Naive thymus-derived CD4-positive, alpha-beta T cell (primary cell): ENCODE results near the gene NBDY. TPM values are rescaled to one million over a fixed set of nuclear protein-coding genes. Genes with fewer than 3 reads are reported as not detected.
"Not testable (repeated sequence)": the region's sequence is repeated elsewhere in the genome, so short reads cannot be mapped to it uniquely, and the experiment has no call there.

Source experiments
- ATAC-seq: fragments of 150-1000 bp; cut with Tn5 transposase; 2 replicates; pipeline ENCODE4 v1.10.0; 2021; ENCODE audit warnings: mild to moderate bottlenecking, moderate library complexity
- CTCF ChIA-PET: fragments of 350-600 bp; sonication (Branson Sonifier 250); formaldehyde crosslinking; loops from one replicate; lab custom pipeline; 2021; ENCODE audit warnings: antibody characterized with exemption; lab: Charles Lee
- POLR2A ChIA-PET: fragments of 350-600 bp; sonication (Branson Sonifier 250); formaldehyde crosslinking; loops from one replicate; lab custom pipeline; 2021; ENCODE audit warnings: antibody characterized with exemption, inconsistent platforms; lab: Charles Lee
- DNase-seq, 9 donors: peaks; one replicate each; pipeline versions ENCODE4 v3.0.0 to v3.0.0-alpha.2; 2020 to 2022; ENCODE audit warnings: mixed read lengths in 1 of 9
- H3K27ac ChIP-seq: one replicate; pipeline ENCODE4 v1.7.0; 2013; ENCODE audit warnings: mild to moderate bottlenecking, low read depth, low read length, moderate library complexity
- H3K27me3 ChIP-seq, 2 donors: one replicate each; pipeline ENCODE4 v1.7.0; 2013; ENCODE audit warnings: low read length in 2 of 2, mild to moderate bottlenecking in 2 of 2, moderate library complexity in 2 of 2; ENCODE audit not compliant: control insufficient read depth in 2 of 2, insufficient read depth in 2 of 2
- H3K36me3 ChIP-seq, 3 experiments: 1 replicate in 2 of 3; 2 replicates in 1 of 3; pipeline ENCODE4 v1.7.0; 2013; ENCODE audit warnings: low read length in 3 of 3, mild to moderate bottlenecking in 3 of 3, moderate library complexity in 1 of 3; ENCODE audit not compliant: insufficient read depth in 3 of 3, control insufficient read depth in 2 of 3
- H3K4me1 ChIP-seq, 2 donors: one replicate each; pipeline ENCODE4 v1.7.0; 2013; ENCODE audit warnings: low read length in 2 of 2, mild to moderate bottlenecking in 2 of 2, moderate library complexity in 1 of 2; ENCODE audit not compliant: control insufficient read depth in 2 of 2, insufficient read depth in 2 of 2
- H3K4me3 ChIP-seq: 2 replicates; pipeline ENCODE4 v1.7.0; 2013; ENCODE audit warnings: mild to moderate bottlenecking, low read length
- H3K9me3 ChIP-seq, 3 experiments: 1 replicate in 2 of 3; 2 replicates in 1 of 3; pipeline ENCODE4 v1.7.0; 2013; ENCODE audit warnings: low read length in 3 of 3; ENCODE audit not compliant: control insufficient read depth in 2 of 3
- H3K27ac Mint-ChIP-seq, 9 donors: one replicate each; pipeline ENCODE4 v1.8.0; 2020 to 2022; ENCODE audit warnings: mixed read lengths in 9 of 9, mild to moderate bottlenecking in 8 of 9, moderate library complexity in 5 of 9, inconsistent platforms in 2 of 9
- H3K27me3 Mint-ChIP-seq, 5 donors: one replicate each; pipeline ENCODE4 v1.8.0; 2021 to 2022; ENCODE audit warnings: mixed read lengths in 5 of 5, mild to moderate bottlenecking in 1 of 5
- H3K36me3 Mint-ChIP-seq, 5 donors: one replicate each; pipeline ENCODE4 v1.8.0; 2020 to 2022; ENCODE audit warnings: mixed read lengths in 5 of 5, mild to moderate bottlenecking in 3 of 5, inconsistent platforms in 1 of 5
- H3K4me1 Mint-ChIP-seq, 7 donors: one replicate each; pipeline ENCODE4 v1.8.0; 2020 to 2022; ENCODE audit warnings: mixed read lengths in 7 of 7, mild to moderate bottlenecking in 3 of 7, inconsistent platforms in 1 of 7
- H3K4me3 Mint-ChIP-seq, 10 donors: one replicate each; pipeline ENCODE4 v1.8.0; 2020 to 2022; ENCODE audit warnings: mild to moderate bottlenecking in 10 of 10, mixed read lengths in 10 of 10, moderate library complexity in 6 of 10, inconsistent platforms in 2 of 10
- H3K9me3 Mint-ChIP-seq, 11 donors: one replicate each; pipeline ENCODE4 v1.8.0; 2020 to 2022; ENCODE audit warnings: mixed read lengths in 11 of 11, mild to moderate bottlenecking in 4 of 11, inconsistent platforms in 1 of 11, moderate library complexity in 1 of 11
- intact Hi-C, 2 donors: fragments of 100-400 bp; cut with micrococcal nuclease; formaldehyde crosslinking; loops; one replicate each; pipeline ENCODE4 v1.15.1; 2023
- polyA plus RNA-seq, 2 donors: library from polyadenylated mRNA; unstranded; fragments of 300-500 nt; fragmentation: Illumina TruSeq; gene quantifications; one replicate each; pipeline ENCODE4 v1.2.3, GENCODE V29; 2021
- total RNA-seq, 6 experiments: library from RNA in 5 of 6; stranded (reverse) in 5 of 6; gene quantifications; 1 replicate in 5 of 6; 2 replicates in 1 of 6; pipeline ENCODE4 v1.2.3 and lab custom pipeline; 2021 to 2026

NBDY gene
- total and polyA plus RNA-seq, 7 experiments from 2014 or later, result 24.9 to 91.5 (median 40.9) TPM

GRCh38 chrX:56773522-56774060, 44.5 kb downstream of the NBDY start:
- H3K36me3 ChIP-seq, H3K4me1 ChIP-seq, DNase-seq, H3K36me3 Mint-ChIP-seq, H3K27me3 ChIP-seq, H3K4me3 Mint-ChIP-seq, POLR2A ChIA-PET, H3K9me3 ChIP-seq, H3K27me3 Mint-ChIP-seq, H3K4me1 Mint-ChIP-seq, CTCF ChIA-PET, H3K4me3 ChIP-seq, intact Hi-C loops, ATAC-seq, H3K27ac Mint-ChIP-seq, H3K9me3 Mint-ChIP-seq, H3K27ac ChIP-seq: not testable (repeated sequence)

GRCh38 chrX:56778099-56778923, 49.3 kb downstream of the NBDY start:
- H3K4me3 Mint-ChIP-seq, H3K27me3 ChIP-seq, H3K4me1 ChIP-seq, ATAC-seq, CTCF ChIA-PET, H3K27ac ChIP-seq, POLR2A ChIA-PET, H3K9me3 ChIP-seq, H3K27me3 Mint-ChIP-seq, H3K9me3 Mint-ChIP-seq, H3K36me3 Mint-ChIP-seq, intact Hi-C loops, DNase-seq, H3K27ac Mint-ChIP-seq, H3K4me3 ChIP-seq, H3K36me3 ChIP-seq: not testable (repeated sequence)
- peaks cover 14 to 28% (median 23%) of the 10 kb centered on the region in 7 donors for H3K4me1 Mint-ChIP-seq

GRCh38 chrX:56778924-56779468, 50.0 kb downstream of the NBDY start:
- H3K27ac Mint-ChIP-seq, result not testable (repeated sequence)

GRCh38 chrX:56780681-56781649, 51.9 kb downstream of the NBDY start:
- H3K27ac ChIP-seq, result peak overlapping the region; percentile 54
- intact Hi-C loops, H3K4me3 ChIP-seq, H3K9me3 ChIP-seq, H3K36me3 Mint-ChIP-seq, CTCF ChIA-PET, H3K27me3 ChIP-seq, H3K27me3 Mint-ChIP-seq, H3K36me3 ChIP-seq, H3K4me1 ChIP-seq, H3K9me3 Mint-ChIP-seq: not testable (repeated sequence)
- POLR2A ChIA-PET, result interaction anchor here (0.6 to 1.0 kb wide), 3 partner anchors 67 to 1131 kb away, joined by 3 read pairs; no protein-coding TSS in a partner anchor
- Mint-ChIP-seq H3K4me3 (peak overlapping the region; percentile 42 to 94 (median 76)), H3K4me1 (peaks cover 19 to 40% (median 26%) of the 10 kb centered on the region in 7 donors), H3K27ac (peak overlapping the region; percentile 73 to 98 (median 94))
- peak; percentile 83 for ATAC-seq
- peak in 7 of 9 donors; percentile 22 to 81 (median 74) for DNase-seq

More at GRCh38 chrX:56778924-56779468, 50.0 kb downstream of the NBDY start:
- POLR2A ChIA-PET, CTCF ChIA-PET, DNase-seq, H3K4me1 ChIP-seq, H3K27me3 Mint-ChIP-seq, H3K9me3 Mint-ChIP-seq, H3K36me3 ChIP-seq, ATAC-seq, H3K4me3 Mint-ChIP-seq, H3K4me3 ChIP-seq, H3K27ac ChIP-seq, H3K36me3 Mint-ChIP-seq, intact Hi-C loops, H3K9me3 ChIP-seq, H3K27me3 ChIP-seq: not testable (repeated sequence)
- H3K4me1 Mint-ChIP-seq, result peaks cover 19 to 33% (median 23%) of the 10 kb centered on the region in 7 donors

- no peaks in the 10 kb centered on the region for H3K27me3 Mint-ChIP-seq
- H3K4me3 Mint-ChIP-seq, result peak overlapping the region in 8 of 10 donors; percentile 8 to 96 (median 93)
- DNase-seq (no peak), ATAC-seq (no peak)
- CTCF ChIA-PET, result no interaction called here
- intact Hi-C loops, result no loop called here
- H3K9me3 Mint-ChIP-seq, result no peaks in the 10 kb centered on the region
- H3K27ac ChIP-seq, result no peak overlapping the region
- H3K36me3 ChIP-seq, result no peaks in the 10 kb centered on the region
- H3K27me3 ChIP-seq, result no peaks in the 10 kb centered on the region
- no peaks in the 10 kb centered on the region for H3K9me3 ChIP-seq
- H3K4me1 ChIP-seq, result peaks cover 0 to 8% of the 10 kb centered on the region in 2 donors
- H3K4me1 Mint-ChIP-seq, result peaks cover 27 to 50% (median 38%) of the 10 kb centered on the region in 7 donors
- H3K36me3 Mint-ChIP-seq, result peaks cover 0 to 16% (median 2%) of the 10 kb centered on the region in 5 donors
- POLR2A ChIA-PET, result interaction anchor here (1.0 kb wide), 1 partner anchor 11 kb away, joined by 3 read pairs; no protein-coding TSS in a partner anchor
- no peak overlapping the region for H3K4me3 ChIP-seq
- peak overlapping the region; percentile 51 to 98 (median 94) for H3K27ac Mint-ChIP-seq
Observed at GRCh38 chrX:56782352-56782751, 53.3 kb downstream of the NBDY start.

GRCh38 chrX:56782791-56783449, 53.9 kb downstream of the NBDY start:
- POLR2A ChIA-PET, result interaction anchor here (1.0 kb wide), 1 partner anchor 11 kb away, joined by 3 read pairs; no protein-coding TSS in a partner anchor
- Histone ChIP-seq H3K36me3 (no peaks in the 10 kb centered on the region), H3K27me3 (no peaks in the 10 kb centered on the region), H3K9me3 (no peaks in the 10 kb centered on the region), H3K27ac (peak overlapping the region; percentile 28), H3K4me3 (no peak overlapping the region), H3K4me1 (peaks cover 0 to 8% of the 10 kb centered on the region in 2 donors)
- Mint-ChIP-seq H3K27me3 (no peaks in the 10 kb centered on the region), H3K4me3 (peak overlapping the region in 6 of 10 donors; percentile 72 to 96 (median 94)), H3K9me3 (no peaks in the 10 kb centered on the region), H3K27ac (peak overlapping the region in 8 of 9 donors; percentile 56 to 98 (median 96)), H3K4me1 (peaks cover 27 to 50% (median 38%) of the 10 kb centered on the region in 7 donors), H3K36me3 (peaks cover 0 to 16% (median 2%) of the 10 kb centered on the region in 5 donors)
- intact Hi-C loops, result no loop called here
- ATAC-seq (no peak), DNase-seq (peak in 1 of 9 donors; percentile 38)
- CTCF ChIA-PET, result no interaction called here
